Measurements from ENCODE around the gene SHB. TPM values are rescaled to one million over a fixed set of nuclear protein-coding genes. Genes with fewer than 3 reads are reported as not detected.

The SHB gene
- total and polyA plus RNA-seq, 2 of the 13 experiments (the other 11 are each of a cell fraction or from before 2014, with no cell fraction given): 19.4 to 20.7 TPM

DNA sequence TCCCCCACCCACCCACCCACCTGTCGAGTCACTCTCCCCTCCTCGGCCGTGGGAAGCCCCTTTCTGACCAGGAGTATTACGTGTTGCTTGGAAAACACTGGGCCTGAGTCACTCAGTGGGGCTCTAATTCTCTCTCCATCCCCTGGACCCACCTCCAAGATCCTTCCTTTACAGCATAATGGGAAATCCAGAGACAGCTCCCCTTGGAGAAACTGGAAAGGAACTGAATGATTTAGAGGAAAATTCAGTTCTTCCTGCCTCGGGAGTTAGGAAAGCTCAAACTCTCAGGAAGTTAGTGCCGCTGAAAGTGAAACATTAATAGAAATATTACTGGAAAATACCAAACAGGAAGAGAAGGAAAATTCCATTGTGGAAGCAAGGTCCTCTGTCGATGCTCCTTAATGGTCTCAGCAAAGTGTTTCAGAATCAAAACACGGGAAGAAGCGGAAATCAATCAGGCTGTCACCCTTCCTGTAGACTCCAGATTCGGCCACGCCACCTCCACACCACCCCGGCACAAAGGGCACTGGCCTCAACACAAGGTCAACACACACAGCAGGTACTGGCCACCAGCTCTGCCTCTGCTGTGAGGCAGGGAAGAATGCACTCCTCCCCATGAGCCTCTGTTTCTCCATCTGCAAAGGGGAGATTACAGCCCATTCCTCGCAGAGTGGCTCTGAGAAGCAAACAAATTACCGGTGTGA is 9.6 kb downstream of the SHB start (continued):
- no peak for TF ChIP-seq TCF7L2 (IDR thresholded peaks at IDR 0.05; ENCODE audit: low read depth, low read length)
- no peak for TF ChIP-seq TP53 (CRISPR knock-in tag; conservative IDR thresholded peaks at IDR 0.05)
- TF ChIP-seq NR2F6 (IDR thresholded peaks at IDR 0.05): peak; percentile 92
- peak; percentile 96 for TF ChIP-seq NR2F6 (CRISPR knock-in tag; IDR thresholded peaks at IDR 0.05)
- TF ChIP-seq SAFB2 (CRISPR knock-in tag; IDR thresholded peaks at IDR 0.05; ENCODE audit: borderline replicate concordance, low read depth): no peak; the same call in 1 of the 2 replicates
- peak; percentile 33; the same call in 1 of the 2 replicates for TF ChIP-seq SPEN (CRISPR knock-in tag; IDR thresholded peaks at IDR 0.05; ENCODE audit: low read depth)
- TF ChIP-seq CBFB (CRISPR knock-in tag; IDR thresholded peaks at IDR 0.05): no peak
- no peak for TF ChIP-seq ZNF563 (CRISPR knock-in tag; IDR thresholded peaks at IDR 0.05)
- no peak for TF ChIP-seq SMAD3 (CRISPR knock-in tag; IDR thresholded peaks at IDR 0.05)
- peak; percentile 76 for TF ChIP-seq ERF (CRISPR knock-in tag; IDR thresholded peaks at IDR 0.05)
- TF ChIP-seq ZNF703 (CRISPR knock-in tag; IDR thresholded peaks at IDR 0.05; ENCODE audit: borderline replicate concordance): no peak
- no peak for TF ChIP-seq NFATC3 (CRISPR knock-in tag; IDR thresholded peaks at IDR 0.05)
- TF ChIP-seq GTF3A (CRISPR knock-in tag; conservative IDR thresholded peaks at IDR 0.05): no peak; the same call in 1 of the 2 replicates
- TF ChIP-seq, protein P1, sequence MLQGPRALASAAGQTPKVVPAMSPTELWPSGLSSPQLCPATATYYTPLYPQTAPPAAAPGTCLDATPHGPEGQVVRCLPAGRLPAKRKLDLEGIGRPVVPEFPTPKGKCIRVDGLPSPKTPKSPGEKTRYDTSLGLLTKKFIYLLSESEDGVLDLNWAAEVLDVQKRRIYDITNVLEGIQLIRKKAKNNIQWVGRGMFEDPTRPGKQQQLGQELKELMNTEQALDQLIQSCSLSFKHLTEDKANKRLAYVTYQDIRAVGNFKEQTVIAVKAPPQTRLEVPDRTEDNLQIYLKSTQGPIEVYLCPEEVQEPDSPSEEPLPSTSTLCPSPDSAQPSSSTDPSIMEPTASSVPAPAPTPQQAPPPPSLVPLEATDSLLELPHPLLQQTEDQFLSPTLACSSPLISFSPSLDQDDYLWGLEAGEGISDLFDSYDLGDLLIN (CRISPR knock-in tag; IDR thresholded peaks at IDR 0.05; ENCODE audit: borderline replicate concordance): no peak
- TF ChIP-seq, protein P2, sequence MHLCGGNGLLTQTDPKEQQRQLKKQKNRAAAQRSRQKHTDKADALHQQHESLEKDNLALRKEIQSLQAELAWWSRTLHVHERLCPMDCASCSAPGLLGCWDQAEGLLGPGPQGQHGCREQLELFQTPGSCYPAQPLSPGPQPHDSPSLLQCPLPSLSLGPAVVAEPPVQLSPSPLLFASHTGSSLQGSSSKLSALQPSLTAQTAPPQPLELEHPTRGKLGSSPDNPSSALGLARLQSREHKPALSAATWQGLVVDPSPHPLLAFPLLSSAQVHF (CRISPR knock-in tag; IDR thresholded peaks at IDR 0.05): no peak
- peak; percentile 91 for TF ChIP-seq PAXIP1 (CRISPR knock-in tag; conservative IDR thresholded peaks at IDR 0.05)
- no peak for TF ChIP-seq DZIP1 (CRISPR knock-in tag; IDR thresholded peaks at IDR 0.05)
- peak; percentile 98 for TF ChIP-seq RXRB (CRISPR knock-in tag; IDR thresholded peaks at IDR 0.05; ENCODE audit: borderline replicate concordance)
- TF ChIP-seq TMF1 (CRISPR knock-in tag; IDR thresholded peaks at IDR 0.05; ENCODE audit: low read depth): no peak
- TF ChIP-seq TFDP1 (CRISPR knock-in tag; IDR thresholded peaks at IDR 0.05; ENCODE audit: borderline replicate concordance): peak; percentile 24; the same call in 1 of the 2 replicates
- TF ChIP-seq NR2C2 (CRISPR knock-in tag; IDR thresholded peaks at IDR 0.05; ENCODE audit: borderline replicate concordance): peak; percentile 67; the same call in 1 of the 2 replicates

Measured in HepG2 (cell line).